Natural killer cell treated with Interleukin-12 subunit alpha and Interleukin-12 subunit beta and Interleukin-15 and Interleukin-18, amount 100 ng/mL, for 72 hours (primary cell): ENCODE results near the gene IRS2. TPM values are rescaled to one million over a fixed set of nuclear protein-coding genes. Genes with fewer than 3 reads are reported as not detected.
"Not testable (repeated sequence)": the region's sequence is repeated elsewhere in the genome, so short reads cannot be mapped to it uniquely, and the experiment has no call there.

Source experiments
- ATAC-seq, 2 donors: fragments of 150-1000 bp; cut with Tn5 transposase in 1 of 2; sonication (Bioruptor Pico), chemical (Tn5 transposase) in 1 of 2; 2 replicates each; pipeline ENCODE4 v1.10.0; 2021
- DNase-seq: peaks from one replicate; pipeline ENCODE4 v3.0.0; 2022; ENCODE audit warnings: low spot score
- H3K27ac Mint-ChIP-seq, 2 donors: 1 replicate in 1 of 2; 2 replicates in 1 of 2; pipeline ENCODE4 v1.8.0; 2022; ENCODE audit warnings: mixed read lengths in 2 of 2, mild to moderate bottlenecking in 1 of 2, moderate library complexity in 1 of 2
- H3K27me3 Mint-ChIP-seq, 2 donors: 1 replicate in 1 of 2; 2 replicates in 1 of 2; pipeline ENCODE4 v1.8.0; 2022; ENCODE audit warnings: mixed read lengths in 2 of 2
- H3K36me3 Mint-ChIP-seq: one replicate; pipeline ENCODE4 v1.8.0; 2022; ENCODE audit warnings: mixed read lengths
- H3K4me1 Mint-ChIP-seq, 2 donors: 1 replicate in 1 of 2; 2 replicates in 1 of 2; pipeline ENCODE4 v1.8.0; 2022; ENCODE audit warnings: low read depth in 2 of 2, mixed read lengths in 2 of 2, mild to moderate bottlenecking in 1 of 2
- H3K4me3 Mint-ChIP-seq: one replicate; pipeline ENCODE4 v1.8.0; 2022; ENCODE audit warnings: mixed read lengths
- H3K9me3 Mint-ChIP-seq: 2 replicates; pipeline ENCODE4 v1.8.0; 2022; ENCODE audit warnings: mixed read lengths
- total RNA-seq, 2 donors: library from RNA; stranded (reverse); gene quantifications; one replicate each; pipeline ENCODE4 v1.2.3, GENCODE V29; 2022

IRS2 gene, protein sequence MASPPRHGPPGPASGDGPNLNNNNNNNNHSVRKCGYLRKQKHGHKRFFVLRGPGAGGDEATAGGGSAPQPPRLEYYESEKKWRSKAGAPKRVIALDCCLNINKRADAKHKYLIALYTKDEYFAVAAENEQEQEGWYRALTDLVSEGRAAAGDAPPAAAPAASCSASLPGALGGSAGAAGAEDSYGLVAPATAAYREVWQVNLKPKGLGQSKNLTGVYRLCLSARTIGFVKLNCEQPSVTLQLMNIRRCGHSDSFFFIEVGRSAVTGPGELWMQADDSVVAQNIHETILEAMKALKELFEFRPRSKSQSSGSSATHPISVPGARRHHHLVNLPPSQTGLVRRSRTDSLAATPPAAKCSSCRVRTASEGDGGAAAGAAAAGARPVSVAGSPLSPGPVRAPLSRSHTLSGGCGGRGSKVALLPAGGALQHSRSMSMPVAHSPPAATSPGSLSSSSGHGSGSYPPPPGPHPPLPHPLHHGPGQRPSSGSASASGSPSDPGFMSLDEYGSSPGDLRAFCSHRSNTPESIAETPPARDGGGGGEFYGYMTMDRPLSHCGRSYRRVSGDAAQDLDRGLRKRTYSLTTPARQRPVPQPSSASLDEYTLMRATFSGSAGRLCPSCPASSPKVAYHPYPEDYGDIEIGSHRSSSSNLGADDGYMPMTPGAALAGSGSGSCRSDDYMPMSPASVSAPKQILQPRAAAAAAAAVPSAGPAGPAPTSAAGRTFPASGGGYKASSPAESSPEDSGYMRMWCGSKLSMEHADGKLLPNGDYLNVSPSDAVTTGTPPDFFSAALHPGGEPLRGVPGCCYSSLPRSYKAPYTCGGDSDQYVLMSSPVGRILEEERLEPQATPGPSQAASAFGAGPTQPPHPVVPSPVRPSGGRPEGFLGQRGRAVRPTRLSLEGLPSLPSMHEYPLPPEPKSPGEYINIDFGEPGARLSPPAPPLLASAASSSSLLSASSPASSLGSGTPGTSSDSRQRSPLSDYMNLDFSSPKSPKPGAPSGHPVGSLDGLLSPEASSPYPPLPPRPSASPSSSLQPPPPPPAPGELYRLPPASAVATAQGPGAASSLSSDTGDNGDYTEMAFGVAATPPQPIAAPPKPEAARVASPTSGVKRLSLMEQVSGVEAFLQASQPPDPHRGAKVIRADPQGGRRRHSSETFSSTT (N-terminal part only)
- total RNA-seq: 1 to 10 TPM in 1 of 2 donors, under 1 TPM in 1; 0.95 to 1.1 TPM

DNA sequence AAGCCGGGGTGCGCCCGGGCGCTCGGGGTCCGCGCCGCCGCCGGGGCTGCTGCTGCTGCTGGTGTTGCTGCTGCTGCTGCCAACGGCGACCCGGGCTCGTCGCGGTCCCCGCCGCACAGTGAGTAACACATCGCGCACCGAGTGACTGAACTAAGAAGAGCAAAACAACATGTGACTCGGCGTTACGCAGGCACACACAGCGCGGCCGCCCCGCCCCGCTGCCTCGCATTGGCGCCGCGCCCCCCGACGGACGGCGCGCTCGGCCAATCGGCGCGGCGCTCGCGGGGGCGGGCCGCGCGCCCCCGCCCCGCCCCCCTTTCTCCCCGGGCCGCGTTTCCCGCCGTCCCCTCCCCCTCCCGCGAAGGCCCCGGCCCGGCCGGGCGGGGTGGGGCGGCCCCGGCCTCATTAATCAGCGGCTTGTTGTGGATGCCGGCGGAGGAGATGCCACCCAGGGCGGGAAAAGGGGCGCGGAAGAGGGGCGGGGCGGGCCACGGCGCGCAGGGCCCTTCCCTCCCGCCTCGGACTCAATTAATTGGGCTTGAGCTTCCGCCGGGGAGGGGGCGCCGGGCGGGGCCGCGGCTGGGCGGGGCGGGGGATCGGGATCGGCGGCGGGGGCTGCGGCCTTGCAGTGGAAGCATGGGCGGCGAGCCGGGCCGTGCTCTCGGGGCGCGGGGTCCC, at the start of gene IRS2:
IRS2 (minus strand) TSS at position 127 of the 678 bp plus-strand sequence. CDS start 530 bp downstream, outside the sequence.
- no peaks in the 10 kb centered on the region for H3K36me3 Mint-ChIP-seq
- no peak within 1 kb of the TSS for H3K27ac Mint-ChIP-seq
- peak; percentile 93 for DNase-seq
- no peaks in the 10 kb centered on the region for H3K9me3 Mint-ChIP-seq
- peak within 1 kb of the TSS; percentile 72 for H3K4me3 Mint-ChIP-seq
- peaks cover 6 to 9% of the 10 kb centered on the region in 2 donors for H3K4me1 Mint-ChIP-seq
- peak; percentile 95 to 96 for ATAC-seq
- H3K27me3 Mint-ChIP-seq: peaks cover 16 to 21% of the 10 kb centered on the region in 2 donors

DNA sequence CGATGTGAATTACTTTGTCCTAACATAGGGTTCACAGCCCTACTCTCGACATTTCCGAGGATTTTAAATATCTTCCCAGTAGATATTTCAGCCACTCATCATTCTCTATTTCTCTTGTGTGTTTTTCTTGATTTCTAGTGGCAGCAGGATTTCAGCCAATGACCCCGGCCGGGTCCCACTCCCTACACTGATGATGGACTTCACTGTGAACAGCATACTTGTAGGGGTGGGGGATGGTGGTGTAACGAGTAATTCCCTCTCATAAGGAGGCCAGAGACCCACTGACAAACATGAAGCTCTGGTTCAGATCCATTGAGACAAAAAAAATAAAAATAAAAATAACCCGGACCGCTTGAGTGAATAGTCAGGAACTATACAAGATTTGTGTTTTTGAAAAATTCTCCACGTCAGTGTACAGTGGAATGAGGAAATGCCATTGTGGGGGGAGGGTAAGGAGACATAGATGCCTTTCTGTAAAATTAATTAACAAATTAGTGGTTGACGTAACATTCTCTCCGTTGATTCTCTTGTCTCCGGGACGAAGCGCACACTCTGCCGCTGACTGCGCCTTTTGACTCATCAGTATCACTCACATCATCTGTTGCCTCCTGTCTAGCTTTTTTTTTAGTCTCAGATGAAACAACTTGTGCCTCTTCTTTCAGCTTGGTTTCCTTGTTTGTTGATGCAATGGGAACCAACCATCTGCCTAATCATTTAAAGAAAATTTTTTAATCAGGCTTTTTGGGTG, 48.8 kb upstream of the IRS2 start:
- Mint-ChIP-seq H3K36me3 (no peaks in the 10 kb centered on the region), H3K4me3 (no peak overlapping the region), H3K27ac (no peak overlapping the region), H3K9me3 (peaks cover 4% of the 10 kb centered on the region), H3K27me3 (peaks cover 13 to 16% of the 10 kb centered on the region in 2 donors), H3K4me1 (peaks cover 1 to 2% of the 10 kb centered on the region in 2 donors)
- ATAC-seq: no peak
- no peak for DNase-seq

DNA sequence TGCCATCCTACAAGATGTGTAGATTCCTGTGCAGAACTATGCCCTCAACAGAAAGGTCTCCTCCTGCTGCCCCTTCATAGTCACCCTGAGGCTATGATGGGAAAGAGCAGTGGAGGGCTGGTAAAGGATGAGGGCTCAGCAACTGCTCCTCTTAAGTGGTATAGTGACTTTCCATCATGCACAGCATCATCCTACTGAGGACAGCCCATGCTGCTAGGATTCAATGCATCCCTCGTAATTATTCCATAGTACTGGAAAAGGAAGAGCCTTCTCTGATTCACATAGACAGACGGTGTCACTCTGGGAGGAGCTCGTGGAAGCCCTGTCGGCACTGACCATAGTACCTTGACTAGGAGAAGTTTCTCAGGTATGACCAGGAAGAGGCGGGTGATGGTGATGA, 47.6 kb upstream of the IRS2 start:
- H3K4me3 Mint-ChIP-seq: no peak overlapping the region
- no peaks in the 10 kb centered on the region for H3K4me1 Mint-ChIP-seq
- no peak for ATAC-seq
- no peak for DNase-seq
- H3K27ac Mint-ChIP-seq: no peak overlapping the region
- H3K36me3 Mint-ChIP-seq: no peaks in the 10 kb centered on the region
- H3K9me3 Mint-ChIP-seq: peaks cover 4% of the 10 kb centered on the region
- peaks cover 7 to 11% of the 10 kb centered on the region in 2 donors for H3K27me3 Mint-ChIP-seq

DNA sequence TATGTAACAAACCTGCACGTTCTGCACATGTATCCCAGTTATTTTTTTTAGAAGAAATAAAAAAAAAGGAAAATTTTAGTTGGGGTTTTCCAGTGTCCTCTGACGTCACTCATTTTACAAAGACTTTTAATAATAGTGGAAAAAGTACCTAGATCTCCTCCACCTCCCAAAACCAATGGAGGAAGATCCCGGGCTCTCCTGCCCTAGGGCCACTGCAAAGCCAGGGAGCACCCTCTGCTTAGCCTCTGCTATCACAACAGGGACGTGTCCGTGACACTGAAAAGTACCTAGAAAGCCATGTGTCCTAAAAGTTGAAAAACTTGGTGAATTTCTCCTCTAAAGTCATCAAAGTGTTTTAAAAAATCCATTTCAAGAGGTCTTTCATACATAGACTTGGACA, 46.7 kb upstream of the IRS2 start:
- ATAC-seq (no peak), DNase-seq (no peak)
- Mint-ChIP-seq H3K9me3 (peaks cover 4% of the 10 kb centered on the region), H3K4me3 (no peak overlapping the region), H3K27ac (no peak overlapping the region), H3K27me3 (peaks cover 10 to 12% of the 10 kb centered on the region in 2 donors), H3K36me3 (no peaks in the 10 kb centered on the region), H3K4me1 (no peaks in the 10 kb centered on the region)

DNA sequence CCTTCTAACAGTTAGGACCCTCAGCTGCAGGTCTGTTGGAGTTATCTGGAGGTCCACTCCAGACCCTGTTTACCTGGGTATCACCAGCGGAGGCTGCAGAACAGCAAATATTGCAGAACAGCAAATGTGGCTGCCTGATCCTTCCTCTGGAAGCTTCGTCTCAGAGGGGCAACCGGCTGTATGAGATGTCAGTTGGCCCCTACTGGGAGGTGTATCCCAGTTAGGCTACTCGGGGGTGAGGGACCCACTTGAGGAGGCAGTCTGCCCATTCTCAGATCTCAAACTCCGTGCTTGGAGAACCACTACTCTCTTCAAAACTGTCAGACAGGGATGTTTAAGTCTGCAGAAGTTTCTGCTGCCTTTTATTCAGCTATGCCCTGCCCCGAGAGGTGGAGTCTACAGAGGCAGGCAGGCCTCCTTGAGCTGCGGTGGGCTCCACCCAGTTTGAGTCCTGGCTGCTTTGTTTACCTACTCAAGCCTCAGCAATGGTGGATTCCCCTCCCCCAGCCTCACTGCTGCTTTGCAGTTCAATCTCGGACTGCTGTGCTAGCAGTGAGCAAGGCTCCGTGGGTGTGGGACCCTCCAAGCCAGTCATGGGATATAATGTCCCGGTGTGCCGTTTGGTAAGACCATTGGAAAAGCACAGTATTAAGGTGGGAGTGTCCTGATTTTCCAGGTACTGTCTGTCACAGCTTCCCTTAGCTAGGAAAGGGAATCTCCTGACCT, 42.4 kb upstream of the IRS2 start:
- H3K27ac Mint-ChIP-seq, H3K4me1 Mint-ChIP-seq, H3K9me3 Mint-ChIP-seq, DNase-seq, H3K4me3 Mint-ChIP-seq, H3K36me3 Mint-ChIP-seq, ATAC-seq: not testable (repeated sequence)
- H3K27me3 Mint-ChIP-seq: peaks cover 21 to 26% of the 10 kb centered on the region in 2 donors

DNA sequence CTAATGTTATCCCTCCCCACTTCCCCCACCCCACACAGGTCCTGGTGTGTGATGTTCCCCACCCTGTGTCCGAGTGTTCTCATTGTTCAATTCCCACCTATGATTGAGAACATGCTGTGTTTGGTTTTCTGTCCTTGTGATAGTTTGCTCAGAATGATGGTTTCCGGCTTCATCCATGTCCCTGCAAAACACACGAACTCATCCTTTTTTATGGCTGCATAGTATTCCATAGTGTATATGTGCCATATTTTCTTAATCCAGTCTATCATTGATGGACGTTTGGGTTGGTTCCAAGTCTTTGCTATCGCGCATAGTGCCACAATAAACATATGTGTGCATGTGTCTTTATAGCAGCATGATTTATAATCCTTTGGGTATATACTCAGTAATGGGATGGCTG, 36.8 kb upstream of the IRS2 start:
- not testable (repeated sequence) for H3K4me3 Mint-ChIP-seq, DNase-seq, H3K27ac Mint-ChIP-seq, H3K9me3 Mint-ChIP-seq, ATAC-seq, H3K4me1 Mint-ChIP-seq, H3K36me3 Mint-ChIP-seq
- peaks cover 26 to 27% of the 10 kb centered on the region in 2 donors for H3K27me3 Mint-ChIP-seq

DNA sequence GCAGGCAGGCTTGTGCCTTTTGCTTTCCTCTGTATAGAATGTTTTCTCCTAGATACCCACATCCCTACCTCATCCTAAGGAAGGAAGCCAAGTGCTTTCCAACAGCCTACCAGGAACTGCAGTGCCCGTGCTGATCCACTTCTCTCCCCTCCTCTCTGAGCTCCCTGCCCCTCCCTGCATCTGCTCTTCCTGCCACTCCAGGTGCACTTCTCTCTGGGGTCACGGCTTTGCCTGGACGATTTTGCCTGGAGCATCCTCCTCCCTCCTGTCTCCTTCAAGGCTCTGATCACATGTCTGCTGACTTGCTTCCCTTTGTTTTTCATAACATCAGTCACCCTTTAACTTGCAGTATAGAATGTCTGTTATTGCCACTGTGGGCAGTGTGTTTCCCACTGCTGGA, 34.7 kb upstream of the IRS2 start:
- Mint-ChIP-seq H3K4me1 (no peaks in the 10 kb centered on the region), H3K9me3 (peaks cover 3% of the 10 kb centered on the region), H3K27me3 (peaks cover 20 to 32% of the 10 kb centered on the region in 2 donors), H3K36me3 (no peaks in the 10 kb centered on the region), H3K4me3 (no peak overlapping the region), H3K27ac (no peak overlapping the region)
- ATAC-seq: peak; percentile 6 to 45
- DNase-seq: no peak

DNA sequence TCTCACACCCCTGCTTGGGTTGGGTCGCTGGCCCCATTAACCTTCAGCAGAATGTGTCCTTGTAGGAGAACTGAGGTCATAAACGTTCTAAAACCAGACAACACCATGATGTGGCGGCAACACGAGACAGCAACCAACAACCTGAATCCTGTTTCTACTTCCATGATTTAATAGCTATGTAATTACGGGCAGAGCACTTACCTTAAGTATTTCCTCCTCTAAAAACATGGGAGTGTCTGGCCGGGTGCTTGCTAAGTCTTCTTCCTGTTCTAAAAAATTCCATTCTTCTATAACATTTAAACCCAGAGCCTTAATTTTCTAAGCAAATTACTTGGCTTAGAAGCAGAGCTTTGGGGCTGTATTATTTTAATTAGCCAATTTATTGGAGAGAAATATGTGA, 33.5 kb upstream of the IRS2 start:
- Mint-ChIP-seq H3K27ac (no peak overlapping the region), H3K36me3 (no peaks in the 10 kb centered on the region), H3K27me3 (peaks cover 26 to 37% of the 10 kb centered on the region in 2 donors), H3K4me1 (no peaks in the 10 kb centered on the region), H3K4me3 (no peak overlapping the region), H3K9me3 (peaks cover 3% of the 10 kb centered on the region)
- no peak for DNase-seq
- no peak for ATAC-seq

DNA sequence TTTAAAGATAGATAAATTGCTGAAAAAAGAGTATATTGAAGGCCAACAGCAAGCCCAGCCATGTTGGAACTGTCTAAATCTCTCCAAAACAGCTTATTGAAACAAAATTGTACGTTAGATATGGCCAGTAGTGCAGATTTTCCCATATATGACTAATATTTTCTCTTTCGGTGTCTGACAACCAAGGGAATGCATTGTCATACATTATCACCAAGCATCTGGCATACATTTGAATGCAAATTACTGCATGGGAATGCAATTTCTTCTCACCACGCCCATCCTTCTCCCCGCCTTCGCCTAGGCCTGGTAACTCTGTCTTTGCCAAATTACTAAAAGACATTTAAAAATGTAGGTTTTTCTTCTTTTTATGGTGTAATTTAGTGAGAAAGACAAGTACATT, 32.5 kb upstream of the IRS2 start:
- Mint-ChIP-seq H3K27ac (no peak overlapping the region), H3K4me1 (no peaks in the 10 kb centered on the region), H3K9me3 (no peaks in the 10 kb centered on the region), H3K36me3 (no peaks in the 10 kb centered on the region), H3K4me3 (no peak overlapping the region), H3K27me3 (peaks cover 26 to 37% of the 10 kb centered on the region in 2 donors)
- ATAC-seq: no peak
- no peak for DNase-seq

DNA sequence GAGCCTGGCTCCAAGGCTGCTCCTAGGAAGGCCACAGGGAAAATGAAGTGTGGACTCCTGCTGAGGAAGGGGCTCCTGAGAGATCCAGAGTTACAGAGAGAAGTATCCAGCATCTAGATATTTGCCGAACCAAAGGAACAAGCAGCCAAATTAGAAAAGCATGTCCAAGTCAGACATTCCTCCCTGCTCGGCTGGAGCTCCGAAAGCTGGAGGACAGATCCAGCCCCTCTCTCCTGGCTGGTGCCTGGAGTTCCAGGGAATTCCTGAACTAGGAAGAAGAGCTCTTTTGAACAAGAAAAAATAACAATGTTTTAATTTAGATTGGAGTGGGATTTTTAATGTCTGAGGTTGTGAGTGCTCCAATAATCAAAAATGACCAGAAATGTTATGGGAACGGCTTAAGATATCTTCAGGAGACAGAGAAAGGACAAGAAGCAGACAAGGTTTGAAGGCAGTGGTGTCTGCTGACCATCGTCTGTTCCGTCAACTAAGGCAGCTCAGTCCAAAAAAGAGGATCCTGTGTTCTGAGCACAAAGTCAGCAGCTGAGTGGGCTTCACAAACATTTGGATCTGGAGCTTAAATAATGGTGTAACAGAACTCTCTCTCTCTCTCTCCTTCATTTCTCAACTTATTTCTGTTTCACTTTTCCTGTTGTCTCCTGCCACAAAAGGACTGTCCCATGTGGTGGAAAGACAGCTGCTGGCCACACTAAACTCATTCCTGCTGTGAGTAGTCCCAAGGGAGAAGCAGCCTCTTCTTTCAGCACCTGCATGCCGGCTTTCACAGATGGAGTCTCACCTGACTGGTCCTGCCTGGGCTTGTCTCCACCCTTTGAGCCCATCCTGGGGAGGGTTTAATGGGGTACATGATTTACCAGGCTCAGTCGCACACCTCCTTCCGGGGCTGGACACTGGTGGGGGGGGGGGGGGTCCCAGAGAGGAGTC, 31.5 kb upstream of the IRS2 start:
- ATAC-seq (no peak), DNase-seq (no peak)
- Mint-ChIP-seq H3K9me3 (no peaks in the 10 kb centered on the region), H3K4me1 (no peaks in the 10 kb centered on the region), H3K27me3 (peaks cover 26 to 41% of the 10 kb centered on the region in 2 donors), H3K4me3 (no peak overlapping the region), H3K36me3 (no peaks in the 10 kb centered on the region), H3K27ac (no peak overlapping the region)

DNA sequence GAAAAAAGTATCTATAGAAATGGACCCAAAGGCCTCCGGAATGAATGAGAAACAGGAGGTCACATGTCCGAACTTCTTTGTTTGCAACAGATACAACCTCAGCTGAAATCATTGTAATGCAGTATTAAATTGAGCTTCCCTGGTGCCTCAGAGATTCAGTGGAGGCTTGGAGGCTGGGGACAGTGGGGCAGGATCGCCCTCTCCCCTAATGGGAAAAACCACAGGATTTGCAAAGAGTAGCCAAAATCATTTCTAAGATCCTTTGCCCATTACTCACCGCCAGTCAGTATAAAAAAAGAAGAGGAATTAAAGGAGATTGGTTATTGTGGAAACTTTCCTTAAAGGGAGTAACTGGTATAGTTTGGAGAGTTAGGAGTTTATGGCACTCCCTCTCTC, 30.4 kb upstream of the IRS2 start:
- Mint-ChIP-seq H3K27ac (no peak overlapping the region), H3K9me3 (no peaks in the 10 kb centered on the region), H3K4me3 (no peak overlapping the region), H3K36me3 (no peaks in the 10 kb centered on the region), H3K4me1 (no peaks in the 10 kb centered on the region), H3K27me3 (peaks cover 26 to 43% of the 10 kb centered on the region in 2 donors)
- ATAC-seq (no peak), DNase-seq (no peak)
